ENCODE measurements around the gene FSTL5.
"Not testable (repeated sequence)": the region's sequence is repeated elsewhere in the genome, so short reads cannot be mapped to it uniquely, and the experiment has no call there.

Gene FSTL5

DNA sequence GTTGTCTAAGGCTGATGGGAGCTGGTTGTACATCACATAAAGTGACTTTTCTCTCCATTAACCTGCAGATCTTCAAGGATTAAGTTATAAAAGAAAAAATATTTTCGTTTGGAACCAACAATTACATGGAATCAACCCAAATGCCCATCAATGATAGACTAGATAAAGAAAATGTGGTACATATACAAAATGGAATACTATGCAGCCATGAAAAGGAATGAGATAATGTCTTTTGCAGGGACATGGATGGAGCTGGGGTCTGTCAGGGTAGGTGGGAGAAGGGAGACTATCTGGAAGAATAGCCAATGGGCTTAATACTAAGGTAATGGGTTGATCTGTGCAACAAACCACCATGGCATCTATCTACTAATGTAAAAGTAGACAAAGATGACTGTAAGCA lies 313.2 kb downstream of the FSTL5 start:
- DNase-seq (ENCODE audit: low read depth in 1 of 2, low spot score in 1 of 2): no peak

DNA sequence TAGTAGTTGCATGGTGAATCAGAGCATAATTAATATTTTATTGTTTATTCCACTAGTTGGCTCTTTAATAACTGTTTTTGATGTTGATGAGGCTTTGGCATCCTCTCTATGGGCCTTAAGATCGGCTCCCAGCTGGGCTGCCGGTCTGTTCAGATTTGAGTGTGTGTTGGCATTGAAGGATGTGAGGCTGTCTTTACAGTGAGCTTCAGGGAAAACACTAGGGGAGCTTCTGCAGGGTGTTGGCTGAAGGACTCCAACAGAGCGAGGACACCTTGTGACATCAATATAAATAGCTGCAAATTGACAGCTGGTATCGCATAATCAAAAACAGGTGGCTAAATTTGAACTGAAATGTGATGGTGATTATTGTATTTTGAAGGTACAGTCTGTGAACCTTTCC lies 322.0 kb downstream of the FSTL5 start:
- DNase-seq (ENCODE audit: low read depth in 1 of 2, low spot score in 1 of 2): no peak

DNA sequence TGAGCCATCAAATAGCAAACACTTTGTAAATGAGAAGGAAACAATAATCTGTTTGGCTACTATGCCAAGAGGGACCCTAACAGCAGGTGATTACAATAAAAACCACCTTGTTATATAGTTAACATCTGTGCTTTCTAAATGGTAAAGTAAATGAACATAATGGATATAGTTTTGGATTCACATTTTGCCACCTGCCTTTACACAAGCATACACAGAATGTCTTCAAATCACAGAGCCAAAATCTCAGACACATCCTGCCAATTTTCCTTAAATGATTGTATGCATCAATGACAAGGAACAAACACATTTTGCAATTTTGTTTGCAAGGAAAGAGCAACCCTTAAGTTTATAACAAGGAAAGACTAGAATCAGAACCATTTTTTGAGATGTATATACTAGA lies 334.2 kb downstream of the FSTL5 start:
- DNase-seq (ENCODE audit: low read depth in 1 of 2, low spot score in 1 of 2): no peak

DNA sequence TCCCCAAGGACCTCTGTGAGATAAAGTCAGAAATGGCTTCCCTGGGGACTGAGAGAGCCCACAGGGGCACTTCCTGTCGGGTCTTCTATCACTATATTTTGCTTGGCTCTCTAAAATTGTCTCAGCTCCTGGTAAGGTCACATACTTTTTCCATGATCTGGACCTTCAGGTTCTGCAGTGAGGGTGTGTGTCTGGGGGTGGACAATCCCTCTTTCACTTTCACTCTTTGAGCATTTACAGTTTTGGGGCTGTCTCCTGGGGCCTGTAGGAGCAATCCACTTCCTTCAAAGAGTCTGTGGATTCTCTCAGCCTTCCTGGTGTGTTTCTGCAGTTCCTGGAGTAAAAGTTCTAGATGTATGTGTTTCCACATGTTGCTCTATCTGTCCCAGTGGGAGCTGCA lies 335.7 kb downstream of the FSTL5 start:
- DNase-seq (ENCODE audit: low read depth in 1 of 2, low spot score in 1 of 2): no peak

DNA sequence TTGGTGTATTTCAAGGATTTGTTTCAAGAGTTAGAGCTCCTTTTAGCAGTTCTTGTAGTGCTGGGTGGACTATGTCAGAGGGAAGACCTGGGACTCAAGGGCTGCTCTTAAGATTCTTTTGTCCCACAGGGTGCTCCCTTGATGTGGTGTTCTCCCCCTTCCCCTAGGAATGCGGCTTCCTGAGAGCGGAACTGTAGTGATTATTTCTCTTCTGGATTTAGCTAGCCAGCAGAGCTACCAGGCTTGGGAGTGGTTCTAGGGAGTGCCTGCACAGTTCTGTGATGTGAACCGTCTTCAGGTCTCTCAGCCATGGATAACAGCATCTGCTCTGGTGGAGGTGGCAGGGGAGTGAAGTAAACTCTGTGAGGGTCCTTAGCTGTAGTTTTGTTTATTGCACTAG lies 336.8 kb downstream of the FSTL5 start:
- DNase-seq (ENCODE audit: low read depth in 1 of 2, low spot score in 1 of 2): no peak

DNA sequence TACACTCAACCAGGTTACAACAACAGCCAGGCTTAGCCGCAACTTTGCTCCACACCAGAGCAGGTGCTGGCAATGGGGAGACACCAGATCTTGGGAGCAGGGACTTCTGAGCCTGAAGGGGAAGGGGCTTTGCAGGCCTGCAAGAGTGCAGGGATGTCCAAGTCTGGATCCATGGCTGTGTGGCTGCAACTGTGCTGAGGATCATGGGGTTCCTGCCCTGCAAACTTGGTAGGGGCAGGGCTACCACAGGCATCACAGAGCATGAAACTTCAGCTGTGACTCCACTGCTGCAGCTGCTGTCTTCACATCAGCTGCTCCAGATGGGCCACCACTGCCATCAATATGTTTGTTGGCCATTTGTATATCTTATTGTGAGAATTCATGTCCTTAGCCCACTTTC lies 340.4 kb downstream of the FSTL5 start:
- no peak for DNase-seq (ENCODE audit: low read depth in 1 of 2, low spot score in 1 of 2)

DNA sequence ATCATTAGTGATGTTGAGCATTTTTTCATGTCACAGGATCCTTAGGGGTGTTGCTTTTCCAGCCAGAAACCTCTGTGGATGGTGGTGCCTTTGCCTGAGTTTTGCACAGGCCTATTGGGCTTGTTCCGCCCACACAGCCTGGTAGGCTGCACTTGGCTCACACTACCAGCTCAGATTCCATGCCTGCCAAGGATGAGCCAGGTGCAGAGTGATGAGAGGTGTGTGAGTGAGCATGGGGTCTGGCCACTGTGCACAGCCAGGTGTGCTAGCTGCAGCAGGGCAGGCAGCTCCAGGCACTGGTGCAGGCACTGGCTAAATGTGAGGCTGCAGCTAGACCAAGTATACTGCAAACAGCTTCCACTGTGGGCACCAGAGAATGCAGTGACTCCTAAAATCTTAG lies 341.6 kb downstream of the FSTL5 start:
- no peak for DNase-seq (ENCODE audit: low read depth in 1 of 2, low spot score in 1 of 2)

DNA sequence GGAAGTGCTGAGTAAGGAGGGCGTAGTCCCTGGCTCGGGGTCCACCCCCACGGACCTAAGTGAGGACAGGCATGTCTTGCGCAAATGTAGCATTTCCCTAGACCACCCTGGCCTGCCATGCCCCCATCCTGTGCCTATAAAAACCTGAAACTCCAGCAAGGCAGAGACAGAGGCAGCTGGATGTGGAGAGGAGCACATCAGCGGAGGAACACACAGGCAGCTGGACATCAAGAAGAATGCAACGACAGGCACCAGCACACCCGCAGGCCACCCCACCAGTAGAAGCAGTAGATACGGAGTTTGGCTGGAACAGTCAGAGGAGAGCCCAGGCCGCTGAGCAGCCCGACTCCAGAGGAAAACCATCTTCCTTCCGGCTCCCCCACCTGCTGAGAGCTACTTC lies 345.9 kb downstream of the FSTL5 start:
- DNase-seq (ENCODE audit: low read depth in 1 of 2, low spot score in 1 of 2): no peak

DNA sequence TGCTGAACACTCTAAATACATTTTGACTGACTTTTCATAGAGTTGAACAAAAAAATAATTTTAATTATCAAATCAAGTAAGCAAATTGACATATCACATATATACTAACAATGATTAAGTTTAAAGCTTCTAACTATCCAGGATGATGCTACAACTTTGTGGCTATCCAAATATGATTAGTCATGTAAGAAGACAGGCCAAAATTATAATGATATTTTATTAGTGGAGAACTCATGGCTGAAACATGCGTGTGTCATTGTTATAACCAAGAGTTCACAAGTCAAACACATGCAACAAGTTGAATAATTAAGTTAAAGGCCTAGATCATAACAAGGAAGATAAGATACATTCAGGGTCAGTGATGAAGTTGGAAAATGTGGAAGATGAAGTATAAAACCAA lies 346.8 kb downstream of the FSTL5 start:
- DNase-seq (ENCODE audit: low read depth in 1 of 2, low spot score in 1 of 2): no peak

DNA sequence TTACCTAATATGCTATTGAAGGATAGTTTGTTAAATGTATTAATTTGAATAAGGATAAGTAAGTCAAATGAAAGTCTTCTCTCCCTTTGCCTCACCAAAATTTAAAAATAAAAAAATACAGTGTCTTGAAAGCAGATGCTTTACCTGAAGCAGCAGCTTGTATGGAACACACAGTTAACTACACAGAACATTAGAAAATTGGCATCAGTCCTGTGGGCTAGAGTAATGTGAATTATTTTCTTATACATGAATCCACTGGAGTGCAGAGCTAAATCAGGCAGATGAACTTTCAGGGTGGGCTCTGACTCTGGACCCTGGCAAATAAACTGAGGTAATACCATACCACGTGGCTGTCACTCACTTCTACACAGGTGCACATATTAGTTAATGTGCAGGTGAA lies 348.0 kb downstream of the FSTL5 start:
- no peak for DNase-seq (ENCODE audit: low read depth in 1 of 2, low spot score in 1 of 2)

DNA sequence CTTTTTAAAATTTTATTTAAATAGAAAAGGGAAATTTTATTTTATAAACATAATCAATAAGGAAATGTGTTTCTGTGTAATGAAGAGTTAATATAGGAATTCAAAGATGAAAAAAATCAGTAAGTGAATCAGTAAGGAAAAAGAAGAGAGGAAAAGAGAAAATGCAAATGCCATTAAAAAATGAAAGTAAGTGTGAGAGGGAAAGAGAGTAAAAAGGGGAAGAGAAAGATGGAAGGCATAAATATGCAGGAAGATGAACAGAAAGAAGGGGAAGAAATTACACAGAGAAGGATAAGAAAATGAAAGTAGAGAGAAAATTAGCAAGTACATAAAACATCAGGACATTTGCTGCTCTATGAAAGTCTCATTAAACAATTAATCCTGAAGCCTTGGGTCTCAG lies 349.9 kb downstream of the FSTL5 start:
- no peak for DNase-seq (ENCODE audit: low read depth in 1 of 2, low spot score in 1 of 2)

DNA sequence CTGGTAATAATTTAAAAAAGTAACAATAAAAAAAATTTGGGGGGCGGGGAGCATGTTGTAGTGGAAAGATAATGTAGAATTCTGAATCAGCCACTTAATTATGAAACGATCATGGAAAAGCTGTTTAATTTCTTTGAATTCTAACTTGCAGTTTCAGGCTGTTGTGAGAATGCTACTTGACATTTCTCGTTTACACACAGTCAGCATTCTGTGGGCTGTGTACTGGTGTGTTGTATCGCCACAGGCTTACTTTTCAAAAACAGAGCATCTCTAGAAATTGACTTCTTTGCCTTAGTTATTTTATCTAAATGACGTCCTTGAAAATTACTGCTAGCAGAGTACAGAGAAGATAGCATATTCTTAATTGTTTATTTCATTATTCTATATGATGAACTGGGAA lies 350.4 kb downstream of the FSTL5 start:
- no peak for DNase-seq (ENCODE audit: low read depth in 1 of 2, low spot score in 1 of 2)

DNA sequence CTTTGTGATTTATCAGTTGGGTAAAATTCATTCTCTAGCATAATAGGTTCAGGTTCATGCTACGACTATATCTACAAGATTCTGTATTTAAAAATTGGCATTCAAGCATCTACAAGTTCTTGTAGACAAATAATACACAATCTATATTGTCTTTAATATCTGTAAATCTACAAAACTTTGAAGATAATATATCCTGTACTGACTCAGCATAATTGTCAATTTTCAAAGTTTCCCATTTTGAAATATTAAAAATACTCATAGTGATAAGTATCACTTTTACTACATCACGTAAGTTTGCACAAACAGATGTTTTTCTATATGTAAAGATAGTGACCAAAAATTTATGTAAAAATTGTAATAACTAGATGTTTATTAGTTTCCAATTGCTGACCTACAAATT lies 360.6 kb downstream of the FSTL5 start:
- DNase-seq (ENCODE audit: low read depth in 1 of 2, low spot score in 1 of 2): no peak

DNA sequence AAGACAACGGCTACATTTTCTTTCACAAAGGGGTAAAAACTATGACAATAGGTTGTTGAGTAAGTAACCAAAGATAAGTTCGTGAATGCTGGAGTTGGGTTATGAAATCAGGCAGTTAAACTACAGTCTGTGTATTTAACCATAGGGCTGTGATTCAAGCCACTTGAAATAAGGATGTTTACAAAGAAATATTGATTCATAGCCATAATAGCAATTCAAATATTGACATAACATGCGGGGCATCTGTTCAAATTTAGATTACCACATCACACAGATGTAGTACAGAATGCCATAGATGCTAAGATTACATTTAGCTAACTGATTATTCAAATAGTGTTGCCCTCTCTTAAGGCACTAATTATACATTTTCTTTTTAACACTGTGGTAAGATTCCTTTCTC lies 364.1 kb downstream of the FSTL5 start:
- DNase-seq (ENCODE audit: low read depth in 1 of 2, low spot score in 1 of 2): no peak

DNA sequence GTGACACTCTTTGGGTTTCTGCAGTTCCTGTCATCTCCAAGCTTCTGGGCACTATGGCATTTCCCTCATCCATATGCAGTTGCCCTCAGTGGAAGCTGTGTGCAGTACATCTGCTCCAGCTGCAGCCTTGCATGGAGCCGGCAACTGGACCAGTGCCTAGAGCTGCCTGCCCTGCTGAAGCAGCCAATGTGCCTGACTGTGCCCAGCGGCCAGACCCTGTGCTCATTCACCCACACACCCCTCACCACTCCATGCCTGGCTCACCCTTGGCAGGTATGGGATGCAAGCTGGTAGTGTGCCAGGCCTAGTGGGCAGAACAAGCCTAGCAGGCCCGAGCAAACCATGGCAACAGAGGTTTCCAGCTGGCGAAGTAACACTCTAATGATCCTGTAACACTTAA lies 370.8 kb downstream of the FSTL5 start:
- DNase-seq (ENCODE audit: low read depth in 1 of 2, low spot score in 1 of 2): no peak

DNA sequence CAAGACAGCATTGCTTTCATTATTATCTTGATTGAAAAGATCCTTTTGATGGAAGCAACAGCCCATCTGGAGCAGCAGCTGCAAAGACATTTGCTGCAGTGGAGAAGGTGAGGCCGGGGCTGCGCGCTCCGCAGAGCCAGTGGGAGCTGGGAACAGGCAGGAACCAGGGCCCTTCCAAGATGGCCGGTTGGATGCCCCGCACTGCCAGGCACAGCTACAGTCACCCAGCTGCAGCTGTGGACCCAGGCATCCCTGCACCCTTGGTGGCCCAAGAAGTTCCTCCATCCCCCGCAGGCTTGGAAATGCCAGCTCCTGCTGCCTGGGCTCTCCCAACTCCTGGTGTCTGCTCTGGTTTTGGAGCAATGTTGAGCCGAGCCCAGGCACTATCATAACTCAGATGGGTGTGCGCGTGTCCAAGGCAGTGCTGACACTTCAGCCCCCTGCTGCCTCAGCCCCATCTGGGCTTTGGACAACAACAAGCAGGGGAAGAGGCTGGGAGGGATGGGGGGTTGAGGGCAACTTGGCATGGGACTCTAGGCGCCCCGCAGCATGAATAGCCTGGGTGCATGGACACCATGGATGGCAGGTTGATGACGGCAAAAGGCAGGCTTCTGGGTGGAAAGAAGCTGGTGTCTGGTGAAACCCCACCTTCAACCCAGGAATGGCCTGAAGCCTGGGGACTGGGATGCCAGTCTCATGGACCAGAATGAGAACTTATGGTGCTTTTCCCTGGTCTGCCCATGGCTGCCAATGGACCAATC lies 371.8 kb downstream of the FSTL5 start:
- DNase-seq (ENCODE audit: low read depth in 1 of 2, low spot score in 1 of 2): no peak

DNA sequence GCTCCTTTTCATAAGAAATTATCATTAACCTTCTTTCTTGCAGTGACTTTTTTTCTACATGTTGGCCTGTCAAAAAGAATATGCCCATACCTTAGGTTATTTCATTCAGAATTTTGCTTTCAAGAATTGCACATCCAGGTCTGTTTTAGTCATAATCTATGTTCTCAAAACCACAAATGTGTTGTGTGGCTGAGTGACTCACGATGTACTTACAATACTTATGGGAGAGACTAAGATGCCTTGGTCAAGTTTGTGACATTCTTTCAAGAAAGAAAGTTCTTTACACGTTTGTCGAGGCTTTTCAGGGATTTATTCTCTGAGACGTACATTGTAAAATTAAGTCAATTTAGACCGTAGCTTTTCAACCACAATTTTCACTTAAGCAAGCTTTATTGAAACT lies 396.7 kb downstream of the FSTL5 start:
- DNase-seq (ENCODE audit: low read depth in 1 of 2, low spot score in 1 of 2): no peak

DNA sequence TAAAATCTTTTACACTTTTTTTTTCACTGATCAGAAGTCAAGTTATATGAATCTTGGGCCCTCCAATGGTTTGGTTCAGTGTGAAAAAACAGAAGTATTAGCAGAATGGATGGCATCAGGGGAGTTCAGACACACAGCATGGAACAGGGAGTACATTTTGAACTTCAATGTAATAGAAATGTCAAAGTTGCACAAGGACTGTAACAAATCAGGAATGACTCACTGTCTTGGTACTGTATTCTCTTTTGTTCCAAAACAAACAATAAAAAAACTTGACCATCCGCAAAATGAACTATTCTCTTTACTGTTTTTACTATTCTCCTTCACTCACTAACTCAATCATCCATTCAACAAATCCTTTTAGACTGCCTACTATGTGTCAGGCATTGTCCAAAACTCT lies 401.0 kb downstream of the FSTL5 start:
- no peak for DNase-seq (ENCODE audit: low read depth in 1 of 2, low spot score in 1 of 2)

DNA sequence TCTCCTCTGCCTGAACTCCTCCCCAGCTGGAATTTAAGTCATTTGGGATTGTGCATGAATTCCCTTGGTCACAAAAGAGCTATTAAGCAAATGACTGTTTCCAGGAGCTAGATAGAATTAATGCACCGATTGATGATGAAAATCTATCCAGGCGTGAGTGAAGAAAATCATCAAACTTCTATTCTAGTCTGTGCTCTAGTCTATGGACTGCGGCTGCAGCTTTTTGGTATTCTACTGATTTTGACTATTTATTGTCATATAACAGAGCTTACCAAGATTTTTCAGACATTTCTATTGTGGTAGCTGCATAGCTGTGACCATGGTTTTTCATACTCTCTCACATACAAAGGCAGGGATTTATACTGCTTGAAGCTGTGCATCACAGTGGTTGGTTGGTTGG lies 403.8 kb downstream of the FSTL5 start:
- no peak for DNase-seq (ENCODE audit: low read depth in 1 of 2, low spot score in 1 of 2)

DNA sequence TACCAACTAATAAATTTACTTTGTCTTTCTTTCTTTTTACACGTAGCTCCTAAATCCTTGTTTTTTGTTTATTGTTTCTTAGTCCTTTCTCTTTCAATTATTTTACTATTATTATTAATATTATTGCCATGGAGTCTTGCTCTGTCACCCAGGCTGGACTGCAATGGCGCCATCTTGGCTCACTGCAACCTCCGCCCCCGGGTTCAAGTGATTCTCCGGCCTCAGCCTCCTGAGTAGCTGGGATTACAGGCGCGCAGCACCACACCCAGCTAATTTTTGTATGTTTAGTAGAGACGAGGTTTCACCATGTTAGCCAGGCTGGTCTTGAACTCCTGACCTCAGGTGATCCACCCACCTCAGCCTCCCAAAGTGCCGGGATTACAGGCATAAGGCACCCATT lies 405.4 kb downstream of the FSTL5 start:
- DNase-seq (ENCODE audit: low read depth in 1 of 2, low spot score in 1 of 2): not testable (repeated sequence)

DNA sequence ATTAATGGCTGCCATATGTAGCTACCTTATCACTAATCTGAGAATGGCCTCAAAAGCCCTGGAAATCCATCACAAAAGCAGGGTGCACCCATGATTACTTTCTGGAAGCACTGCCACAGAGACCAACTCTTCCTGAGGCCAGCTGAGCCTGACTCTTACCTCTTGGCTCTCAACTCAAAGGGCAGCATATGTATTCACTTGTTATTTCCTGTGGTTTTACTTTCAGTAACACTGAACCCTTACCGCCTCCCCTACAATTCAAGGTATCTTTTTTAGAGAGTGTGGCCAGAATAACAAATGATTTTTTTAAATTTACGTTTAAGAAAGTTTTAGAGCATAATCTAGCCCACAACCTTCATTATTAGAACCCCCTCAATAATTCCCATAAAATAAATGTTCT lies 434.9 kb downstream of the FSTL5 start:
- no peak for DNase-seq (ENCODE audit: low read depth in 1 of 2, low spot score in 1 of 2)

DNA sequence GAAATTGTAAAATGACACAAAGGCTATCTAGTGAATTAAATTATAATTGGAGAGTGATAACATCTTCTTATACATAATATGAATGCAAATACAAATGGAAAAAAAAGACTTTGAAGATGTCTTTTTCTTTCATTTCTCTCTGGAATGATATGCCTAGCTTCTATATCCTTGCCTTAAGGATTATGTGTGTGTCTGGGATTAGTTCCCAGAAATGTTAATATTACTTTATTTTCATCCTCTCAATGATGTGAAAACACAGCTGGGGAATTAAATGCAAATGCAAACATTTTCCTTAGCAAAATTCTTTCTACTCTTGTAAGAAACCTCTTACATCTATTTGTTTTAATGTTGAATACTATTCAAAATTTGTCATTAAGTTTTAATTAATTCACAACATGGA lies 441.9 kb downstream of the FSTL5 start:
- no peak for DNase-seq (ENCODE audit: low read depth in 1 of 2, low spot score in 1 of 2)

DNA sequence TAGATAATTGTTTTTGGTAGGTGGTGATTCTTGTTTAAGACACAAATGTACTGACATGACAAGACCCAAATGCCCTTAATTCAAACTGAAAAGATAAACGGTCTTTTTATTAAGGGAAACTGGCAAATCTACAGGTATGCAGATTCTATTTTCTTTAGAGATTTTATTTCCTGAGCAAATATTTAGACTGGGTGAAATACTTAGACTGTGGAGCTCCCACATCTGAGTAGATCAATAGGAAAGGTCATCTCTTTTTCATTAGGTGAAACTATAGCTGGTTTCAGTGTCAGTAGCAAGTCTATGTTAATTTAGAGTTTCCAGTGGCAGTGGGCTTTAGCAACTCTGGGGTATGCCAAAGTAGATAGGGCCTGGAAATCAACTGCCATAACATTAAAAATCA lies 446.7 kb downstream of the FSTL5 start:
- no peak for DNase-seq (ENCODE audit: low read depth in 1 of 2, low spot score in 1 of 2)

DNA sequence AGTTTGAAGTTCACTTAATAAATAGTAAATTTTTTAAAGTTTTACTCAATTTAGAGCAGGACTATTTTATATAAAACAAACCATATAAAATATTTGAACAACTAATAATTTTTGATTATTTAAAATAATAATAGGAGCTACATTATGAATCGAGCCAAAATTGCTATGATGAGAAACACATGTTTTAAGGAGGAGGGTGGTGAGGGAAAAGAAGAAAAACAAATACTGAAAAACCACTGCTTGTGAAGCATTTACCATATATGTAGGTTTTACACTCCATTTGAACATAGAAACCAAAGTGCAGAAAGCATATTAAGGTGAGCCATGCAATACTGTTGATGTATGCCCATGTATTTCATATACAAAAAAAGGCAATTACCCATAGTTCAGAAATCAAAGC lies 448.9 kb downstream of the FSTL5 start:
- DNase-seq (ENCODE audit: low read depth in 1 of 2, low spot score in 1 of 2): no peak
